Activated CD4-positive, alpha-beta T cell treated with anti-CD3 and anti-CD28 coated beads, Interleukin-2, amount 50 U/mL, for 4 hours (primary cell): ENCODE data around the gene DNAH12.
"Not testable (repeated sequence)": the region's sequence is repeated elsewhere in the genome, so short reads cannot be mapped to it uniquely, and the experiment has no call there.

ENCODE experiments used
- DNase-seq, 2 experiments: peaks; one replicate each; pipeline ENCODE4 v3.0.0-alpha.2; 2020

Gene DNAH12

DNA sequence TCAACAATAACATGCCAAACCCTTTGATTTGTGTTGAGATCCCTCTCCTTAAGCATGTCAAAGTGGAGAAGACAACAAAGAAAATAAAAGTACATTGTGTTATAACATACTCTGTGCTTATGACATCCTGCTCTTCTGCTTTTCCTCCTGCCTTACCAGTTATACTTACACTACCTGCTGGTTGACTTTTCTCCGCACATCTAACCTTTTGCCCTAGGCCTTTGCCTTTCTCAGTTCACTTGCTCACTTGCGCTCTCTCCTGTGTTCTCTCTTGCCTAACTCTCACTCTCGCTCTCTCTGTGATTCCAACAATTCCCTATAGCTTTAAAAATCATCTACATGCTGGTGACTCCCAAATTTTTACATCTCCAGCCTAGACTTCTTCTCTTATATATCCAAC, 5.7 kb downstream of the DNAH12 start:
- no peak for DNase-seq

- DNase-seq, result no peak
These were observed 14.0 kb downstream of the DNAH12 start for GRCh38 chr3:57530071-57530608.

GRCh38 chr3:57518276-57518915, 25.7 kb downstream of the DNAH12 start:
- DNase-seq, result no peak

DNA sequence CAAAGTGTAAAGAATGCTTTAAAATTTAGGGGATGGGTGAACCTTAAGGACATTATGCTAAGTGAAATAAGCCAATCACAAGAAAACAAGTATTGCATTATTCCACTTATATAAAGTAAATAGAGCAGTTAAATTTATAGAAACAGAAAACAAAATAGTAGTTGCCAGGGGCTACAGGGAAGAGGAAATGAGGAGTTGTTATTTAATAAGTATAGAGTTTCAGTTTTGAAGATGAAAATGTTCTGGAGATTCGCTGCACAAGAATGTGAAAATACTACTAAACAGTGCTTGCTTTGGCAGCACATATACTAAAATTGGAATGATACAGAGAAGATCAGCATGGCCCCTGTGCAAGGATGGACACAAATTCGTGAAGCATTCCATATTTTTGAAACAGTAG, 32.0 kb downstream of the DNAH12 start:
- no peak for DNase-seq

GRCh38 chr3:57505901-57506300, 38.2 kb downstream of the DNAH12 start:
- DNase-seq, result no peak

GRCh38 chr3:57500506-57500905, 43.6 kb downstream of the DNAH12 start:
- DNase-seq, result no peak

- DNase-seq, result no peak
These were observed 46.2 kb downstream of the DNAH12 start for GRCh38 chr3:57497904-57498303.

DNA sequence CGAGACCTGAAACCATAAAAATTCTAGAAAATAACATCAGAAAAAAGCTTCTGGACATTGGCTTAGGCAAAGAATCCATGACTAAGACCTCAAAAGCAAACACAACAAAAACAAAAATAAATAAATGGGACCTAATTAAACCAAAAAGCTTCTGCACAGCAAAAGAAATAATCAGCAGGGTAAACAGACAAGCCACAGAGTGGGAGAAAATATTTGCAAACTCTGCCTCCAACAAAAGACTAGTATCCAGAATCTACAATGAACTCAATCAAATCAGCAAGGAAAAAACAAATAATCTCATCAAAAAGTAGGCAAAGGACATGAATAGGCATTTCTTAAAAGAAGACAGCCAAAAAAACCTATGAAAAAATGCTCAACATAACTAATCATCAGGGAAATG, 59.6 kb downstream of the DNAH12 start:
- no peak for DNase-seq

DNA sequence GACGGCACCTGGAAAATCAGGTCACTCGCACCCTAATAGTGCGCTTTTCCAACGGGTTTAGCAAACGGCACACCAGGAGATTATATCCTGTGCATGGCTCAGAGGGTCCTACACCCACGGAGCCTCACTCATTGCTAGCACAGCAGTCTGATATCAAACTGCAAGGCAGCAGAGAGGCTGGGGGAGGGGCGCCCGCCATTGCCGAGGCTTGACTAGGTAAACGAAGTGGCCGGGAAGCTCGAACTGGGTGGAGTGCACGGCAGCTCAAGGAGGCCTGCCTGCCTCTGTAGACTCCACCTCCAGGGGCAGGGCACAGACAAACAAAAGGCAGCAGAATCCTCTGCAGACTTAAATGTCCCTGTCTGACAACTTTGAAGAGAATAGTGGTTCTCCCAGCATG, 67.0 kb downstream of the DNAH12 start:
- DNase-seq, result not testable (repeated sequence)

GRCh38 chr3:57464801-57465200, 79.3 kb downstream of the DNAH12 start:
- DNase-seq, result no peak

DNA sequence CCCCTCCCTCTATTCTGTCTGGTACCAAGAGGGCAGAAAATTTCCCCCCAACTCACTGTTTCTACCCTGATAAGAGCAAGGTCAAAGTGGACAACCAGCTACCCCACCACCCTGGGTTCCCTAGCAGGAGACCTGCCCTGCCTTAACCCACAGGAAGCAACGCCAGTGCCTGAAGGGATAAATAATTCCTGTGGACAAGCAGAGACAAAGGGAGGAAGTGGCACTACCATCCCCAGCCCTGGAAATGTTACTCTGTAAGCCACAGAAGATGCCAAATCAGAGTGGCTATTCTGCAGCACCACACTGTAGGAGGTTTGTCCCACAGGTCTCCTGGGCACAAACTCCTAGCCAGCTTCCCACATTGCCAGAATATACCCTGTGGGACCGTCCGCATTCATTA, 80.1 kb downstream of the DNAH12 start:
- DNase-seq, result no peak

- DNase-seq, result no peak
These were observed 92.8 kb downstream of the DNAH12 start for GRCh38 chr3:57451150-57451846.

- DNase-seq, result not testable (repeated sequence)
These were observed 94.8 kb downstream of the DNAH12 start for GRCh38 chr3:57449276-57449847.

GRCh38 chr3:57448489-57448888, 95.7 kb downstream of the DNAH12 start:
- not testable (repeated sequence) for DNase-seq

GRCh38 chr3:57446318-57446841, 97.8 kb downstream of the DNAH12 start:
- no peak for DNase-seq

- no peak for DNase-seq
These were observed 99.7 kb downstream of the DNAH12 start for GRCh38 chr3:57444469-57444868.

DNA sequence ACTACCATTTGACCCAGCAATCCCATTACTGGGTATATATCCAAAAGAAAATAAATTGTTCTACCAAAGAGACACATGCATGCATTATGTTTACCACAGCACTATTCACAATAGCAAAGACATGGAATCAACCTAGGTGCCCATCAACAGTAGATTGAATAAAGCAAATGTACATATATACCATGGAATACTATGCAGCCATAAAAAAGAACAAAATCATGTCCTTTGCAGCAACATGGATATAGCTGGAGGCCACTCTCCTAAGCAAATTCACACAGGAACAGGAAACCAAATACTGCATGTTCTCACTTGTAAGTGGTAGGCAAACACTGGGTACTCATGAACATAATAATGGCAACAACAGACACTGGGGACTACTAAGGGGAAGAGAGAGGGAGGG, 104.0 kb downstream of the DNAH12 start:
- not testable (repeated sequence) for DNase-seq

GRCh38 chr3:57438460-57438859, 105.7 kb downstream of the DNAH12 start:
- not testable (repeated sequence) for DNase-seq

DNA sequence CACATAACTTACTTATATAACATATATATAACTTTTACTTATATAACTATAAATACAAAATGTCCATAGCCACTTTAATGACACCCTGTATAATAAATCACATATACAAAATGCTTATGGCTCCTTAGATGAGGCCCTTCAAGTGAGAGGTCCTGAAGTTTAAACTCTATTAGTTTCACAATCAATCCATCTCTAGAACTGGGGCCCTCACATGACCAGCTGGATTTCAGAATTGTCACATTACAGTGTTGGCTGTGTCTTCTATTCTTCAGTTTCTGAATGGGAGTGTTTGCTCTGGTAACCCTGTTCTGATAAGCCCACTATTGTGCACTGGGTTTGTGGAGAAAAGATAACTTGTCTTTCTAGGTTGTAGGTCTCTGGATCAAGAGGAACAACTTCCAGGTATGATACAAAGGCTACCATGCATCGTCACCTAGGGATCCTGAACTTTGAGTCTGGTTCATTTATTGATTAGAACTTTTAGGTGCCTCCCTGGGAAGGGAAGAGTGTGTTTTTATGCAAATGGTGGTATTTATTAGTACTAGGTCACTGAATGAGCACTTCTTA, 107.9 kb downstream of the DNAH12 start:
- DNase-seq, result no peak

DNA sequence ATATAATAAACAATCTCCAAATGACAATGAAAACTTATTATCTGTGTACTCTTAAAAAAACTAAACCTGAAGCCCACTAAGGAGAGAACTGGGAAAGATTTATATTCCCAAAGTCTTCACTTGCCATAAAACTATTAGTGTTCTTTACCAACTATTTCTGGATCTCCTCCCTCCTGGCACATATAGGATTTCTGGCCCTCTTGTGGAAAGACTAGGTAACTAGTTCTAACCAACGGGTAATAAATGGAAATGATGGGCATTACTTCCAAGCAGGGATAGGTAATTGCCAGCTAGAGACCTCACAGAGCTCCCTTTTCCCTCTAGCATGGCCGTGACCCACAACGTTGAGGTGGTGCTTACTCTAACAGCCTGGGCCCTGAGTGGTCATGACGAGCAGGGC, 110.1 kb downstream of the DNAH12 start:
- DNase-seq, result no peak

- no peak for DNase-seq
These were observed 120.8 kb downstream of the DNAH12 start for GRCh38 chr3:57423335-57423734.

GRCh38 chr3:57421336-57421735, 122.8 kb downstream of the DNAH12 start:
- DNase-seq, result no peak

- no peak for DNase-seq
These were observed 124.1 kb downstream of the DNAH12 start for GRCh38 chr3:57420001-57420400.

GRCh38 chr3:57411715-57412114, 132.4 kb downstream of the DNAH12 start:
- no peak for DNase-seq
